ENCODE results near the gene ERC1. TPM values are rescaled to one million over a fixed set of nuclear protein-coding genes. Genes with fewer than 3 reads are reported as not detected.
"Not testable (repeated sequence)": the region's sequence is repeated elsewhere in the genome, so short reads cannot be mapped to it uniquely, and the experiment has no call there.

ERC1 gene
- total RNA-seq, 2 experiments from 2014 or later, result 24.7 to 31.9 TPM

DNA sequence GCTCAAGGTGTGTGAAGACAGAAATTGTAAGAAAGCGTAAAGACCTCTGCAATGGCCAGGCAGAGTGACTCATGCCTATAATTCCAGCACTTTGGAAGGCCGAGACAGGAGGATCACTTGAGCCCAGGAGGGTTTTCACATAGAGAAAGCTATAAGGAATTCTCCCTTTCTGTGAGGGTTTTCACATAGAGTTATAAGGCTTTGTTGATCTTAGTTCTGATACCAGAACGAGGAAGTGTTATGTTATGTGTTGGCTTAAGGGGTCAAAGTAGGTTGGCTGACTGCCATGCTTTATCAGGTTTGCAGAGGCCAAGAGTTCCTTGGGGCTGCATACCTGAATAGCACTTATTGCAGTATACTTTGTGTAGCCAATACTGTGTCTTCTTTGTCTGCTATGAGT lies 139.1 kb downstream of the ERC1 start:
- DNase-seq, result no peak
- no peak for ATAC-seq
- Mint-ChIP-seq H3K4me1 (peaks cover 33% of the 10 kb centered on the region), H3K4me3 (no peak overlapping the region), H3K36me3 (ENCODE audit: low read depth) (no peaks in the 10 kb centered on the region), H3K9me3 (ENCODE audit: low read depth) (no peaks in the 10 kb centered on the region), H3K27ac (no peak overlapping the region), H3K27me3 (no peaks in the 10 kb centered on the region)
- ChIA-PET CTCF (interaction anchor here (1.3 to 3.7 kb wide), 3 partner anchors 11 to 14 kb away, joined by 3 to 28 read pairs (median 5); no protein-coding TSS in a partner anchor), POLR2A (interaction anchor here (0.6 kb wide), 1 partner anchor 13 kb away, joined by 3 read pairs; no protein-coding TSS in a partner anchor)
- intact Hi-C loops (cut with DNase I, micrococcal nuclease), result no loop called here

DNA sequence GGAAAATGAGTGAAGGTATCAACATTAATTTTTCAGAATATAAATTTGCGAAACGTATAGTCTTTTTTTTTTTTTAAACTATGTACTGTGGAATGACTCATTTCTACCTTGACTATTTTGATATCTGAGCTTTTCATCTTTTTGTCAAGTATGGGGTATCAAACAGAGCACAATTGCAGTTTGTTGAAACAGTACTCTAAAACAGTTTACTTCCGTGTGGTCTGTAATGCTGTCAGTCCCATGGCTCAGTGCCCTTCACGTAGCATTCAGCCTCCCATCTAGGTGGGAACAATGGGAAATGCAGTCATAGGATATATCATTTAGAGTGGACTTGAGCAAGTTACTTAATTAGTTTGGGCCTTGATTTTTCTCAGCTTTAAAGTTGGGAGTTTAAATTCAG lies 139.5 kb downstream of the ERC1 start:
- DNase-seq (no peak), ATAC-seq (no peak)
- Mint-ChIP-seq H3K27ac (no peak overlapping the region), H3K36me3 (ENCODE audit: low read depth) (no peaks in the 10 kb centered on the region), H3K27me3 (no peaks in the 10 kb centered on the region), H3K4me3 (no peak overlapping the region), H3K9me3 (ENCODE audit: low read depth) (no peaks in the 10 kb centered on the region), H3K4me1 (peaks cover 33% of the 10 kb centered on the region)
- intact Hi-C loops (cut with DNase I, micrococcal nuclease), result no loop called here
- ChIA-PET POLR2A (interaction anchor here (0.6 kb wide), 1 partner anchor 13 kb away, joined by 3 read pairs; no protein-coding TSS in a partner anchor), CTCF (interaction anchor here (1.3 to 3.7 kb wide), 3 partner anchors 10 to 13 kb away, joined by 3 to 28 read pairs (median 5); no protein-coding TSS in a partner anchor)

DNA sequence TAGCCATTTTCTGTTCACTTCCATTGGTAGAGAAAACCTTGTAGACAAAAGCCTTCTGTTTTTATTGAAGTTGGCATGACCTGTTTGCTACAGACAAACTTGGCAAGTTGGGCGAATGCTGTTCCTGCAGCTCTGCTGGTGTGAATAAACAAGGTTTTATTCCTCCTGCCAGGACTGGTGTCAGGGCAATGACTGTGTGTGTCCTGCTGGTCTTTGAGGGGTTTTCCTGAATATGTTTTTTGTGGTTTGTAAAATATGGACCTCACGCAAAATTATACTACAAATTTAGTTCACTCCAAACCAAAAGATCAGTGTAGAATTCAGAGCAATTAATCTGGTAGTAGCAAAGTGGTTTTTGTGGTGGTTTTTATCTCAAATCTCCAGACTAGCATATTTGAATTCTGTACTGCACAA lies 140.8 kb downstream of the ERC1 start:
- H3K4me3 Mint-ChIP-seq, result no peak overlapping the region
- no peak overlapping the region for H3K27ac Mint-ChIP-seq
- no peaks in the 10 kb centered on the region for H3K9me3 Mint-ChIP-seq (ENCODE audit: low read depth)
- intact Hi-C loops (cut with DNase I, micrococcal nuclease), result no loop called here
- CTCF ChIA-PET, result interaction anchor here (0.7 to 1.9 kb wide), 2 partner anchors 9 to 37 kb away, joined by 4 to 5 read pairs; no protein-coding TSS in a partner anchor
- H3K4me1 Mint-ChIP-seq, result peaks cover 23% of the 10 kb centered on the region
- DNase-seq, result no peak
- no peaks in the 10 kb centered on the region for H3K27me3 Mint-ChIP-seq
- no peaks in the 10 kb centered on the region for H3K36me3 Mint-ChIP-seq (ENCODE audit: low read depth)
- ATAC-seq, result no peak
- POLR2A ChIA-PET, result no interaction called here

DNA sequence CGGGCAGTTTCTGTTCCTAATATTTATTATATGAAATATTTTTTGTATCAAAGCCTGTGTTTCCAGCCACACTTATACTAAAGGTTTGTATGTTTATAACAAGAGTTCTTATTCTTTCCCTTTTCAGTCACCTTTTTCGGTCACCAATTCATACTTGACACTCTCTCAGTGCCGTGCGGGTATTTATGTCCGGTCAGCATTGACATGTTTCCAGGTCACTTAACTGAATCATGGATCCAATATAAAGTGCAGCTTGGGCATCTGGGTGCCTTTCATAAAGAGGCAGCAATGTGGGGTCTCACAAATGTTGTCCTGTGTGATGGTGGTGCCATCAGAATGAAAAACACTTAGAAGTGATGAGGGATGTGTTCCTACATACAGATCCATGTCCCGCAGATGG lies 141.3 kb downstream of the ERC1 start:
- POLR2A ChIA-PET, result no interaction called here
- H3K27ac Mint-ChIP-seq, result no peak overlapping the region
- no peak for ATAC-seq
- no peak for DNase-seq
- CTCF ChIA-PET, result interaction anchor here (0.6 kb wide), 1 partner anchor 14 kb away, joined by 3 read pairs; no protein-coding TSS in a partner anchor
- H3K9me3 Mint-ChIP-seq (ENCODE audit: low read depth), result no peaks in the 10 kb centered on the region
- peaks cover 23% of the 10 kb centered on the region for H3K4me1 Mint-ChIP-seq
- H3K36me3 Mint-ChIP-seq (ENCODE audit: low read depth), result no peaks in the 10 kb centered on the region
- H3K4me3 Mint-ChIP-seq, result no peak overlapping the region
- intact Hi-C loops (cut with DNase I, micrococcal nuclease), result no loop called here
- no peaks in the 10 kb centered on the region for H3K27me3 Mint-ChIP-seq

DNA sequence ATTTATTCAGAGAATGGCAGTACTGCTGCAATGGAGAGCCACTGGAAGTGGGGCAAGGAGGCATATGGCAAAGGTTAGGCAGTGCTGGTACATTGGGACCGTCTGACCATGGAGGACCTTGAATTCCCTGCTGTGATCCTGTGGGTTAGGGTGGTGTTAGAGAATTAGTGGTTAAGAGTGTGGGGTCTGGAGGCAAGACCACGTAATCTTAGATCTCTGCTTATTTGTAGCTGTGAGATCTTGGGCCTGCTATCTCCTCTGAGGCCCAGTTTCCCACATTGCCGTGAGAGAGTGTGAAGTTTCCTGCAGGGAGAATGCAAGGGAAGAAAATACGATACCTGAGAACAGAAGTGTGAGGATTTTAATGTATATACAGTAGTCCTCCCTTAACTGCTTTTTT lies 147.7 kb downstream of the ERC1 start:
- Mint-ChIP-seq H3K4me3 (no peak overlapping the region), H3K9me3 (ENCODE audit: low read depth) (no peaks in the 10 kb centered on the region), H3K36me3 (ENCODE audit: low read depth) (no peaks in the 10 kb centered on the region), H3K27me3 (no peaks in the 10 kb centered on the region), H3K4me1 (no peaks in the 10 kb centered on the region), H3K27ac (no peak overlapping the region)
- CTCF ChIA-PET, result no interaction called here
- no peak for DNase-seq
- ATAC-seq, result no peak
- POLR2A ChIA-PET, result no interaction called here
- intact Hi-C loops (cut with DNase I, micrococcal nuclease), result no loop called here

DNA sequence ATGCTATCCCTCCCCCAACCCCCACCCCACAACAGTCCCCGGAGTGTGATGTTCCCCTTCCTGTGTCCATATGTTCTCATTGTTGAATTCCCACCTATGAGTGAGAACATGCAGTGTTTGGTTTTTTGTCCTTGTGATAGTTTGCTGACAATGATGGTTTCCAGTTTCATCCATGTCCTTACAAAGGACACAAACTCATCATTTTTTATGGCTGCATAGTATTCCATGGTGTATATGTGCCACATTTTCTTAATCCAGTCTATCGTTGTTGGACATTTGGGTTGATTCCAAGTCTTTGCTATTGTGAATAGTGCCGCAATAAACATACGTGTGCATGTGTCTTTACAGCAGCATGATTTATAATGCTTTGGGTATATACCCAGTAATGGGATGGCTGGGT lies 155.7 kb downstream of the ERC1 start:
- DNase-seq; POLR2A ChIA-PET; H3K4me3 Mint-ChIP-seq; H3K27ac Mint-ChIP-seq; H3K27me3 Mint-ChIP-seq; intact Hi-C loops (cut with DNase I, micrococcal nuclease); ATAC-seq; H3K9me3 Mint-ChIP-seq (ENCODE audit: low read depth); CTCF ChIA-PET; H3K4me1 Mint-ChIP-seq: not testable (repeated sequence)
- H3K36me3 Mint-ChIP-seq (ENCODE audit: low read depth), result peaks cover 11% of the 10 kb centered on the region

DNA sequence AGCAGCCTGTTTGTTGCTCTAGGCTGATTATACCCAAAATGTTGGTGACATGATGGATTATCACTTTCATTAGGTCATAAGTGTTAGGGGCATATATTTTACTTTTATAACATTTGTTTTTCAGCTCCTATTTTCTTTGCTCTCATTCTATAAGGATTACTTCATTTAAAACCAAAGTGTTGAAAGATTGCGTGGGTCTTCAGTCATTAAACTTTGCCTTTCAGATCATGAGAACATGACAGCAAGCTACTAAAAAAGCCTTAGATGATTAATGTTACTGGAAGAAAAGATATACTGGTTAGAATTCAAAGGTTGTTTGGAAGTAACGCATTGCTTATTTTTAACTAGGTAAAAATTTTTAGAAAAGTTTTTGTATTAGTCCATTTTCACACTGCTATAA lies 156.8 kb downstream of the ERC1 start:
- Mint-ChIP-seq H3K36me3 (ENCODE audit: low read depth) (peaks cover 14% of the 10 kb centered on the region), H3K4me3 (no peak overlapping the region), H3K4me1 (no peaks in the 10 kb centered on the region), H3K27ac (no peak overlapping the region), H3K9me3 (ENCODE audit: low read depth) (no peaks in the 10 kb centered on the region), H3K27me3 (no peaks in the 10 kb centered on the region)
- CTCF ChIA-PET, result interaction anchor here (0.5 kb wide), 1 partner anchor 72 kb away, joined by 3 read pairs; no protein-coding TSS in a partner anchor
- no peak for DNase-seq
- intact Hi-C loops (cut with DNase I, micrococcal nuclease), result no loop called here
- no peak for ATAC-seq
- POLR2A ChIA-PET, result no interaction called here

DNA sequence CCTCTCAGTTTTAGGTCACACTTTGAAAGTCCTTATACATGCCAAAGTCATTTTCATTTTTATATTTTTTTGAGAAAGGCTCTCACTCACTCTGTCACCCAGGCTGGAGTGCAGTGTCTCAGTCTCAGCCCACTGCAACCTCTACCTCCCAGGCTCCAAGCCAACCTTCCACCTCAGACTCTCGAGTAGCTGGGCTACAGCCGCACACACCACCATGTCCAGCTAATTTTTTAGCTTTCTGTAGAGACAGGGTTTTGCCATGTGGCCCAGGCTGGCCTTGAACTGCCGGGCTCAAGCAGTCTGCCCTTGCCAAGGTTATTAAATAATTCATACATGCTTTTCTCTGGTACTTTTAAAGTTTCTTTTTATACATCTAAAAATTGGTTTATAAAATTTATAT lies 166.0 kb downstream of the ERC1 start:
- ATAC-seq (no peak), DNase-seq (no peak)
- Mint-ChIP-seq H3K27ac (no peak overlapping the region), H3K4me1 (no peaks in the 10 kb centered on the region), H3K36me3 (ENCODE audit: low read depth) (peaks cover 11% of the 10 kb centered on the region), H3K4me3 (no peak overlapping the region), H3K9me3 (ENCODE audit: low read depth) (no peaks in the 10 kb centered on the region), H3K27me3 (no peaks in the 10 kb centered on the region)
- ChIA-PET CTCF (no interaction called here), POLR2A (no interaction called here)
- intact Hi-C loops (cut with DNase I, micrococcal nuclease), result no loop called here

DNA sequence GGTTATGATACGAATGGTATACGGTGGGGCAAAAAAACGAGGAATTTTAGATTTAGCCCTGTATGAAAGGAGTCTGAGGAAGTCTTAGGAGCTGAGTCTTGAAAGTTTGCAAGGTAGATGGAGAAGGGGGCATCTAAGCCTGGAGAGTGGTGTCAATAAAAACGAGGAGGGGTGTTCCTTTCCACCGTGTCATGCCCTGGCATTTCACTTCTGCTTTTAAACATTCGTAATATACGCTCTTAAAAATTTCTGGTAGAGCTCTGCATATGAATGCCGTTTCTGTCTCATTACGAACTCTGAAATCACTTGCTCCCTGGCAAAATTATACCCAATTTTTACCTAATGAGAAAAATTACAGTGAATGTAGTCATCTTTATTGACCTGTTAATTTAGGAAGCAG lies 170.2 kb downstream of the ERC1 start:
- Mint-ChIP-seq H3K9me3 (ENCODE audit: low read depth) (no peaks in the 10 kb centered on the region), H3K27me3 (no peaks in the 10 kb centered on the region), H3K4me1 (no peaks in the 10 kb centered on the region), H3K36me3 (ENCODE audit: low read depth) (peaks cover 15% of the 10 kb centered on the region), H3K27ac (no peak overlapping the region), H3K4me3 (no peak overlapping the region)
- DNase-seq (no peak), ATAC-seq (no peak)
- CTCF ChIA-PET, result interaction anchor here (0.6 kb wide), 1 partner anchor 43 kb away, joined by 3 read pairs; no protein-coding TSS in a partner anchor
- POLR2A ChIA-PET, result no interaction called here
- intact Hi-C loops (cut with DNase I, micrococcal nuclease), result no loop called here

DNA sequence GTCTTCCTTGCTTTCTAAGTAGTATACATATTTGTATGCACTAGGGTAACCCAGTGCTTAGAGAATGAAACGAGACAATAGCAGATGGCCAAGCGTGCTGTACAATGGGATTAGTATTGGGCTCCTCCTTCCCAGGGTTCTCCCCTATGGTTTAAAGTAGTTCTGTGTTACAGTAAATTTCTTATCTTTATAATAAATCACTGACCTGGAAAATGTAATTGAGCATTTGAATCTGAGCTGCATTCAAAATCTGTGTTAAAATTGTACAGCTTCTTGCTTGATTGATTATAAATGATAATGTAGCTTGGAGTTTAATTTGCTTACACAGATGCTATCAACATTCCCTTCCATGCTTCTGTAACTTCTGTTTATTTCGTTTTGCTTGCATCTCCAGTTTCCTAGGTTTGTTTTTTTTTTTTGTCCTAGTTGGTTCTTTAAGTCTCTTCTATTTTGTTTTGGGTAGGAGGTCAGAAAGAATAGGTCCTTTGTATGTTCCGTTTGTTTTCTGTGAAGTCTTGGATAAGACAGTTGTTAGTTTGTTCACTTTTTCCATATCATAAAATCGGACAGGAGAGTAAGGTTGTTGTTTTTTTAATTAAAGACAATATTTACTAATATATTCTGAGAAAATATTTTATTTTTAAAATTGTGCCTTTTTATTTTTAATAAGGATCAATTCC lies 171.2 kb downstream of the ERC1 start:
- H3K27ac Mint-ChIP-seq, result no peak overlapping the region
- peaks cover 15% of the 10 kb centered on the region for H3K36me3 Mint-ChIP-seq (ENCODE audit: low read depth)
- ChIA-PET CTCF (interaction anchor here (0.7 kb wide), 1 partner anchor 10 kb away, joined by 3 read pairs; no protein-coding TSS in a partner anchor), POLR2A (no interaction called here)
- intact Hi-C loops (cut with DNase I, micrococcal nuclease), result no loop called here
- H3K9me3 Mint-ChIP-seq (ENCODE audit: low read depth), result no peaks in the 10 kb centered on the region
- no peak for ATAC-seq
- no peak for DNase-seq
- no peak overlapping the region for H3K4me3 Mint-ChIP-seq
- H3K4me1 Mint-ChIP-seq, result peaks cover 2% of the 10 kb centered on the region
- H3K27me3 Mint-ChIP-seq, result no peaks in the 10 kb centered on the region

DNA sequence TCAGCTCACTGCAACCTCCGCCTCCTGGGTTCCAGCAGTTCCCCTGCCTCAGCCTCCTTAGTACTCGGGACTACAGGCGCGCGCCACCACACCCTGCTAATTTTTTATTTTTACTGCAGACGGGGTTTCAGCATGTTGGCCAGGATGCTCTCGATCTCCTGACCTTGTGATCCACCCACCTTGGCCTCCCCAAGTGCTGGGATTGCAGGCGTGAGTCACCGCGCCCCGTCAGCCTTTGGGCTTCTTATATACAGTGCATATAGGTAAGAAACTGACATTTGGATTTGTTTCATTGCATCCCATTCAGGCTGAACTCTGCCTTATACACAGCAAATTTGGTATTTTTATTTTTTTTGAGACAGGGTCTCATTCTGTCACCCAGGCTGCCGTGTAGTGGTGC lies 176.8 kb downstream of the ERC1 start:
- intact Hi-C loops (cut with DNase I, micrococcal nuclease), result no loop called here
- DNase-seq (no peak), ATAC-seq (no peak)
- peaks cover 2% of the 10 kb centered on the region for H3K4me1 Mint-ChIP-seq
- no peak overlapping the region for H3K27ac Mint-ChIP-seq
- POLR2A ChIA-PET, result no interaction called here
- H3K27me3 Mint-ChIP-seq, result no peaks in the 10 kb centered on the region
- H3K4me3 Mint-ChIP-seq, result no peak overlapping the region
- no peaks in the 10 kb centered on the region for H3K9me3 Mint-ChIP-seq (ENCODE audit: low read depth)
- peaks cover 12% of the 10 kb centered on the region for H3K36me3 Mint-ChIP-seq (ENCODE audit: low read depth)
- CTCF ChIA-PET, result no interaction called here

DNA sequence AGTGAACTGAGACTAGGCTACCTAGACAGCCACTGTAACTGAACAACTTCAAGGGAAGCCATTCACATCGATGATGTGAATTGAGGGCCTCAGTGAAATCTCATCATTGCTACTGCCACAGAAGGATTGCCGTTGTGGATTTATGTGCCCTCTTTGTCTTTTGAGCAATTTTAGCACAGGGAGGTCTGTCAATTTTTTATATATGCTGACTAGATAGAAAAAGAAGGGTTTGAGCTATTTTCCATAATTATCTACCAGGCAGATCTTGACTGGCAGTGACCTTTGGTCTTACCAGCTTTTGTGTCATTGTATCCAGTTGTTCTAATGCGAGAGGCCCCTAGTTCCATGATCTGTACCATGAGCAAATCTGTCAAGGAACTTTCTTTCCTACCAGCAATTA lies 179.4 kb downstream of the ERC1 start:
- ATAC-seq (no peak), DNase-seq (no peak)
- no peaks in the 10 kb centered on the region for H3K27me3 Mint-ChIP-seq
- H3K36me3 Mint-ChIP-seq (ENCODE audit: low read depth), result peaks cover 7% of the 10 kb centered on the region
- CTCF ChIA-PET, result interaction anchor here (1.3 kb wide), 1 partner anchor 413 kb away, joined by 3 read pairs; no protein-coding TSS in a partner anchor
- H3K9me3 Mint-ChIP-seq (ENCODE audit: low read depth), result no peaks in the 10 kb centered on the region
- no peak overlapping the region for H3K27ac Mint-ChIP-seq
- no peak overlapping the region for H3K4me3 Mint-ChIP-seq
- POLR2A ChIA-PET, result no interaction called here
- intact Hi-C loops (cut with DNase I, micrococcal nuclease), result loop anchor here in 1 of 2 experiments (5.0 kb wide), 1 partner anchor 478 kb away; no protein-coding TSS in a partner anchor
- H3K4me1 Mint-ChIP-seq, result peaks cover 4% of the 10 kb centered on the region
